GM12872 (cell line): Measurements from ENCODE around the gene CCDC148.

ENCODE experiments used
- TF ChIP-seq, protein P1 (sequence below): IDR thresholded peaks from 3 replicates; pipeline ENCODE4 v1.5.1; 2011; ENCODE audit warnings: low read depth, mild to moderate bottlenecking, low read length, moderate library complexity; ENCODE audit not compliant: insufficient read depth

CCDC148 gene

DNA sequence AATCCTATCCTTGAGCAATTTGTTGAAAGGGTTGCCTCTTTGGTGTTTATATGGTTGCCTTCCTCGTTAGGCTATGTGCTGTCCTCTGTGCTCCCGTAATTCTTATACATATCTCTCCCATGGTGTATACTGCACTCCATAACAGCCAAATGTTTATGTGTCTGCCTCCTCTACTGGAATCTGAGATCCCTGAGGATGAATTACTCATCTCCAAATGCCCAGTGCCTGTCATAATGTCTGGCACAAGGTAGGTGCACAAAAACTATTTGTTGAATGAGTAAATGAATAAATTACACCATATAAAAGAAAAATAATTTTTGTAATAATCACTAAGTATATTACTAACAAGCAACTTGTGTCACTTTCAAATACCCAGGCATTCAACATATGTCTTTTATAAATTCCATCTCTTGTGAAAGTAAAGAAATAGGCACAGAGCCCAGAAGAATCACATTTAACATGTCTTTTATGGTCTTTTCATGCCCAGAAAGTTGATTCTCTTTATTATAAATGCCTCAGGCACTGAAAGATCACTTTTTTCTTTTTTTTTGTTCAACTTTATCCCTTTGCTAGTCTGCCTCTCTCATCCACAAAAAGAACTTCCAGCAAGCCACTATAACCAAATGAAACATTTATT is 164.9 kb downstream of the CCDC148 start:
- TF ChIP-seq, protein P1, sequence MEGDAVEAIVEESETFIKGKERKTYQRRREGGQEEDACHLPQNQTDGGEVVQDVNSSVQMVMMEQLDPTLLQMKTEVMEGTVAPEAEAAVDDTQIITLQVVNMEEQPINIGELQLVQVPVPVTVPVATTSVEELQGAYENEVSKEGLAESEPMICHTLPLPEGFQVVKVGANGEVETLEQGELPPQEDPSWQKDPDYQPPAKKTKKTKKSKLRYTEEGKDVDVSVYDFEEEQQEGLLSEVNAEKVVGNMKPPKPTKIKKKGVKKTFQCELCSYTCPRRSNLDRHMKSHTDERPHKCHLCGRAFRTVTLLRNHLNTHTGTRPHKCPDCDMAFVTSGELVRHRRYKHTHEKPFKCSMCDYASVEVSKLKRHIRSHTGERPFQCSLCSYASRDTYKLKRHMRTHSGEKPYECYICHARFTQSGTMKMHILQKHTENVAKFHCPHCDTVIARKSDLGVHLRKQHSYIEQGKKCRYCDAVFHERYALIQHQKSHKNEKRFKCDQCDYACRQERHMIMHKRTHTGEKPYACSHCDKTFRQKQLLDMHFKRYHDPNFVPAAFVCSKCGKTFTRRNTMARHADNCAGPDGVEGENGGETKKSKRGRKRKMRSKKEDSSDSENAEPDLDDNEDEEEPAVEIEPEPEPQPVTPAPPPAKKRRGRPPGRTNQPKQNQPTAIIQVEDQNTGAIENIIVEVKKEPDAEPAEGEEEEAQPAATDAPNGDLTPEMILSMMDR: no peak

- TF ChIP-seq, protein P1: no peak
Observed at GRCh38 chr2:158290225-158290624, 166.3 kb downstream of the CCDC148 start.

GRCh38 chr2:158276619-158277471 is 179.7 kb downstream of the CCDC148 start:
- TF ChIP-seq, protein P1: no peak

- TF ChIP-seq, protein P1: no peak
Observed at GRCh38 chr2:158273791-158274190, 182.8 kb downstream of the CCDC148 start.

- TF ChIP-seq, protein P1: no peak
Observed at GRCh38 chr2:158270536-158270935, 186.0 kb downstream of the CCDC148 start.

- TF ChIP-seq, protein P1: no peak
Observed at GRCh38 chr2:158269143-158269542, 187.4 kb downstream of the CCDC148 start.

DNA sequence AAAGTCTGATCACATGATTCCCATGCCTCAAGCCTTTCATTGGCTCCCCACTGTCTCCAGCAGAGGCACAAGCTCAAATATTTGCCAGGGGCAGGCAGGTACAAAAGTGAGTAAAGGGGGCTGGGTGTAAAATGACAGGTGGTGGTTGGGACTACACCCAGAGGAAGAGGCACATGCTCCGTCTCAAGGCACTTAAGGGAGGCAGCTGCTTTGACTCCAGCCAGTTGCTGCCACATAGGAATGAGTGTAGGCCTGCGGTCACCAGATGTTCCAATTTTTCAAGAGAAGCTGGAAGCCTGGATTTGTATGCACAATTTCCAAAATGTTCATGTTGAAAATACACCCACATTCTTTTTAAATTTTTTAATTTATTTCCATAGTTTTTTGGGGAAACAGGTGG is 190.4 kb downstream of the CCDC148 start:
- TF ChIP-seq, protein P1: no peak
